OCI-LY3 (cell line): ENCODE measurements around the gene CNDP2.

ENCODE experiments used
- EZH2phosphoT487 ChIP-seq: fragments of 200-600 bp; shearing (Covaris generic); IDR thresholded peaks from 2 replicates; pipeline ENCODE4 v1.6.1; 2018; ENCODE audit warnings: antibody characterized with exemption, mixed run types, low read depth
- TF ChIP-seq, protein P1 (sequence below): fragments of 200-600, 300-600 bp; sonication (generic); IDR thresholded peaks from 2 replicates; pipeline ENCODE4 v1.5.1; 2014; ENCODE audit warnings: antibody characterized with exemption, low read length, low read depth

DNA sequence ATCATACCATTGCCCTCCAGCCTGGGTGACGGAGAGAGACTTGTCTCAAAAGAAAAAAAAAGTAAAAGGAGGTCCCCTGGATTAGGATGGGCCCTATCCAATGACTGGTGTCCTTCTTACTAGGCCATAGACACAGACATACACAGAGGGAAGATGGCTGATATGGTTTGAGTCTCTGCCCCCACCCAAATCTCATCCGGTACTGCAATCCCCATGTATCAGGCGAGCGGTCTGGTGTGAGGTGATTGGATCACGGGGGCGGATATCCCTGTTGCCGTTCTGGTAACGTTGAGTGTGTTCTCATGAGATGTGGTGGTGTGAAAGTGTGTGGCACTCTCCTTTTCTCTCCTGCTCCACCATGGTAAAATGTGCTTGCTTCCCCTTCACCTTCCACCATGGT, 7.8 kb upstream of the CNDP2 start:
- TF ChIP-seq, protein P1, sequence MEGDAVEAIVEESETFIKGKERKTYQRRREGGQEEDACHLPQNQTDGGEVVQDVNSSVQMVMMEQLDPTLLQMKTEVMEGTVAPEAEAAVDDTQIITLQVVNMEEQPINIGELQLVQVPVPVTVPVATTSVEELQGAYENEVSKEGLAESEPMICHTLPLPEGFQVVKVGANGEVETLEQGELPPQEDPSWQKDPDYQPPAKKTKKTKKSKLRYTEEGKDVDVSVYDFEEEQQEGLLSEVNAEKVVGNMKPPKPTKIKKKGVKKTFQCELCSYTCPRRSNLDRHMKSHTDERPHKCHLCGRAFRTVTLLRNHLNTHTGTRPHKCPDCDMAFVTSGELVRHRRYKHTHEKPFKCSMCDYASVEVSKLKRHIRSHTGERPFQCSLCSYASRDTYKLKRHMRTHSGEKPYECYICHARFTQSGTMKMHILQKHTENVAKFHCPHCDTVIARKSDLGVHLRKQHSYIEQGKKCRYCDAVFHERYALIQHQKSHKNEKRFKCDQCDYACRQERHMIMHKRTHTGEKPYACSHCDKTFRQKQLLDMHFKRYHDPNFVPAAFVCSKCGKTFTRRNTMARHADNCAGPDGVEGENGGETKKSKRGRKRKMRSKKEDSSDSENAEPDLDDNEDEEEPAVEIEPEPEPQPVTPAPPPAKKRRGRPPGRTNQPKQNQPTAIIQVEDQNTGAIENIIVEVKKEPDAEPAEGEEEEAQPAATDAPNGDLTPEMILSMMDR = no peak
- TF ChIP-seq EZH2phosphoT487 = no peak
